PC-3 (cell line): ENCODE results near the gene SPAG4. TPM values are rescaled to one million over a fixed set of nuclear protein-coding genes. Genes with fewer than 3 reads are reported as not detected.

Source experiments
- ATAC-seq: fragments of 200-7000 bp; cut with Tn5 transposase; 2 replicates; pipeline ENCODE4 v1.9.1; 2020; ENCODE audit warnings: mild to moderate bottlenecking, moderate library complexity
- BruUV-seq: library from RNA; stranded (reverse); fragments of 400-500 nt; replicated peaks from 2 replicates; lab custom pipeline; 2021; lab: Mats Ljungman, UMichigan
- CTCF ChIA-PET: fragments of 300-600 bp; sonication (Branson Sonifier 250); formaldehyde crosslinking; loops from one replicate; lab custom pipeline; 2022; ENCODE audit warnings: antibody characterized with exemption; lab: Charles Lee
- POLR2A ChIA-PET: fragments of 300-600 bp; sonication (Branson Sonifier 250); formaldehyde crosslinking; loops from one replicate; lab custom pipeline; 2022; ENCODE audit warnings: antibody characterized with exemption; ENCODE audit not compliant: unreplicated experiment; lab: Charles Lee
- DNase-seq: peaks from one replicate; pipeline ENCODE4 v3.0.0-alpha.2; 2015
- H2AFZ ChIP-seq: fragments of 300-600 bp; sonication (generic); 2 replicates; pipeline ENCODE4 v1.6.0; 2016; ENCODE audit warnings: antibody characterized with exemption, low read length
- H3F3A ChIP-seq: fragments of 300-600 bp; sonication (generic); one replicate; pipeline ENCODE4 v1.6.0; 2017; ENCODE audit warnings: antibody characterized with exemption, low read length, control low read depth, mild to moderate bottlenecking; ENCODE audit not compliant: unreplicated experiment
- H3K27ac ChIP-seq: fragments of 300-600 bp; sonication (generic); 2 replicates; pipeline ENCODE4 v1.5.1; 2016; ENCODE audit warnings: mild to moderate bottlenecking, low read length
- H3K27me3 ChIP-seq: fragments of 300-600 bp; sonication (generic); 2 replicates; pipeline ENCODE4 v1.6.1; 2016; ENCODE audit warnings: low read length, mixed read lengths
- H3K36me3 ChIP-seq: fragments of 300-600 bp; sonication (generic); 2 replicates; pipeline ENCODE4 v1.6.1; 2016; ENCODE audit warnings: low read depth, mixed run types, low read length, mixed read lengths
- H3K4me1 ChIP-seq: fragments of 300-600 bp; sonication (generic); 2 replicates; pipeline ENCODE4 v1.5.1; 2016; ENCODE audit warnings: low read length; ENCODE audit not compliant: insufficient read depth
- H3K4me2 ChIP-seq: fragments of 300-600 bp; sonication (generic); 2 replicates; pipeline ENCODE4 v1.6.0; 2016; ENCODE audit warnings: low read length
- H3K4me3 ChIP-seq: fragments of 300-600 bp; sonication (generic); 2 replicates; pipeline ENCODE4 v1.5.1; 2016; ENCODE audit warnings: mild to moderate bottlenecking, low read length, mixed read lengths
- H3K79me2 ChIP-seq: fragments of 300-600 bp; sonication (generic); 2 replicates; pipeline ENCODE4 v1.6.1; 2017; ENCODE audit warnings: low read length, mixed read lengths
- H3K9ac ChIP-seq: fragments of 300-600 bp; sonication (generic); 2 replicates; pipeline ENCODE4 v1.6.0; 2016; ENCODE audit warnings: mild to moderate bottlenecking, low read length
- H3K9me2 ChIP-seq: fragments of 300-600 bp; sonication (generic); replicated peaks from 2 replicates; pipeline ENCODE4 v1.6.1; 2016; ENCODE audit warnings: mixed run types, low read length, mixed read lengths
- H3K9me3 ChIP-seq: fragments of 300-600 bp; sonication (generic); 2 replicates; pipeline ENCODE4 v1.6.1; 2016; ENCODE audit warnings: low read length, mixed read lengths
- H4K20me1 ChIP-seq: fragments of 300-600 bp; sonication (generic); 2 replicates; pipeline ENCODE4 v1.6.1; 2016; ENCODE audit warnings: low read length, mixed read lengths
- EZH2 ChIP-seq: fragments of 300-600 bp; sonication (generic); IDR thresholded peaks from one replicate; pipeline ENCODE4 v1.6.1; 2017; ENCODE audit warnings: antibody characterized with exemption, mild to moderate bottlenecking, low read length; ENCODE audit not compliant: unreplicated experiment
- EZH2phosphoT487 ChIP-seq: fragments of 300-600 bp; sonication (generic); IDR thresholded peaks from 2 replicates; pipeline ENCODE4 v1.6.1; 2018; ENCODE audit warnings: mild to moderate bottlenecking, antibody characterized with exemption, low read length, borderline replicate concordance
- intact Hi-C: fragments of 100-400 bp; cut with micrococcal nuclease; formaldehyde crosslinking; loops from 2 replicates; pipeline ENCODE4 v1.9.0; 2023
- total RNA-seq: library from RNA; depleted of rRNA; stranded (reverse); fragments of >200 nt; gene quantifications from 2 replicates; pipeline ENCODE4 v1.2.3, GENCODE V29; 2014
- TF ChIP-seq, protein P1 (sequence below): fragments of 300-600 bp; sonication (generic); conservative IDR thresholded peaks from 2 replicates; pipeline ENCODE4 v1.5.1; 2017; ENCODE audit warnings: antibody characterized with exemption, low read depth, mild to moderate bottlenecking, low read length

Gene SPAG4
- total RNA-seq, 1 experiment from 2014 or later: 9.7 TPM

DNA sequence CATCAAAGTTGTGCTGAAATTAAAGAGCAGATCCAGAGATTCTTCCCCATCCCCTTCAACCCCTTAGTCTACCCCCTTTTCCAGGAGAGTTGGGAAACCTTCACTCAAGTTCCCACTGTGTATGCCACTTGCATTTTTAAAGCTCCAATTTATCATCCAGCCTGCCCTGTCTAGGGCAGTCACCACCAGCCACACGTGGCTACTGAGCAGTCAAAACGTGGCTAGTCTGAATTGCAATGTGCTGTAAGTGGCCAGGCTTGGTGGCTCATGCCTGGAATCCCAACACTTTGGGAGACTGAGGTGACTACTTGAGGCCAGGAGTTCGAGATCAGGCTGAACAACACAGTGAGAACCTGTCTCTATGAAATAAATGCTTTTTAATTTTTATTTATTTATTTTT is 38.8 kb upstream of the SPAG4 start:
- H3F3A ChIP-seq: no peaks in the 10 kb centered on the region
- ChIA-PET CTCF (no interaction called here), POLR2A (no interaction called here)
- H3K36me3 ChIP-seq: peaks cover 20% of the 10 kb centered on the region
- no peak overlapping the region for H3K4me2 ChIP-seq
- H3K4me1 ChIP-seq: peaks cover 17% of the 10 kb centered on the region
- no peak overlapping the region for H3K4me3 ChIP-seq
- H3K9me3 ChIP-seq: no peaks in the 10 kb centered on the region
- no peak overlapping the region for H3K9ac ChIP-seq
- H3K79me2 ChIP-seq: no peaks in the 10 kb centered on the region
- no TSS peak for BruUV-seq
- H3K27ac ChIP-seq: peak overlapping the region; percentile 76
- H3K27me3 ChIP-seq: no peaks in the 10 kb centered on the region
- intact Hi-C loops: no loop called here
- ATAC-seq (no peak), DNase-seq (no peak)
- no peaks in the 10 kb centered on the region for H4K20me1 ChIP-seq
- TF ChIP-seq, protein P1, sequence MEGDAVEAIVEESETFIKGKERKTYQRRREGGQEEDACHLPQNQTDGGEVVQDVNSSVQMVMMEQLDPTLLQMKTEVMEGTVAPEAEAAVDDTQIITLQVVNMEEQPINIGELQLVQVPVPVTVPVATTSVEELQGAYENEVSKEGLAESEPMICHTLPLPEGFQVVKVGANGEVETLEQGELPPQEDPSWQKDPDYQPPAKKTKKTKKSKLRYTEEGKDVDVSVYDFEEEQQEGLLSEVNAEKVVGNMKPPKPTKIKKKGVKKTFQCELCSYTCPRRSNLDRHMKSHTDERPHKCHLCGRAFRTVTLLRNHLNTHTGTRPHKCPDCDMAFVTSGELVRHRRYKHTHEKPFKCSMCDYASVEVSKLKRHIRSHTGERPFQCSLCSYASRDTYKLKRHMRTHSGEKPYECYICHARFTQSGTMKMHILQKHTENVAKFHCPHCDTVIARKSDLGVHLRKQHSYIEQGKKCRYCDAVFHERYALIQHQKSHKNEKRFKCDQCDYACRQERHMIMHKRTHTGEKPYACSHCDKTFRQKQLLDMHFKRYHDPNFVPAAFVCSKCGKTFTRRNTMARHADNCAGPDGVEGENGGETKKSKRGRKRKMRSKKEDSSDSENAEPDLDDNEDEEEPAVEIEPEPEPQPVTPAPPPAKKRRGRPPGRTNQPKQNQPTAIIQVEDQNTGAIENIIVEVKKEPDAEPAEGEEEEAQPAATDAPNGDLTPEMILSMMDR: no peak
- TF ChIP-seq EZH2: no peak
- no peak for TF ChIP-seq EZH2phosphoT487
- H2AFZ ChIP-seq: no peak overlapping the region
- H3K9me2 ChIP-seq: no peaks in the 10 kb centered on the region

- Histone ChIP-seq H4K20me1 (no peaks in the 10 kb centered on the region), H3F3A (no peaks in the 10 kb centered on the region), H3K4me2 (no peak overlapping the region), H3K9ac (no peak overlapping the region), H3K27me3 (no peaks in the 10 kb centered on the region), H3K9me3 (no peaks in the 10 kb centered on the region), H3K79me2 (no peaks in the 10 kb centered on the region), H3K9me2 (no peaks in the 10 kb centered on the region), H3K4me1 (peaks cover 17% of the 10 kb centered on the region), H3K27ac (no peak overlapping the region), H3K36me3 (peaks cover 14% of the 10 kb centered on the region), H3K4me3 (no peak overlapping the region), H2AFZ (no peak overlapping the region)
- POLR2A ChIA-PET: no interaction called here
- no peak for TF ChIP-seq EZH2
- TF ChIP-seq, protein P1: no peak
- TF ChIP-seq EZH2phosphoT487: no peak
- intact Hi-C loops: no loop called here
- no TSS peak for BruUV-seq
- CTCF ChIA-PET: no interaction called here
- ATAC-seq (no peak), DNase-seq (peak; percentile 20)
Measured at GRCh38 chr20:35578469-35578868, 37.2 kb upstream of the SPAG4 start.

- intact Hi-C loops: no loop called here
- H3K79me2 ChIP-seq: no peaks in the 10 kb centered on the region
- H3K36me3 ChIP-seq: peaks cover 10% of the 10 kb centered on the region
- H3F3A ChIP-seq: no peaks in the 10 kb centered on the region
- no peak overlapping the region for H3K4me2 ChIP-seq
- no peak overlapping the region for H3K4me3 ChIP-seq
- ChIA-PET CTCF (no interaction called here), POLR2A (interaction anchor here (0.6 kb wide), 1 partner anchor 322 kb away, joined by 4 read pairs; no protein-coding TSS in a partner anchor)
- no peak overlapping the region for H2AFZ ChIP-seq
- H3K9me2 ChIP-seq: no peaks in the 10 kb centered on the region
- no TSS peak for BruUV-seq
- DNase-seq: no peak
- H4K20me1 ChIP-seq: no peaks in the 10 kb centered on the region
- no peak overlapping the region for H3K27ac ChIP-seq
- ATAC-seq: no peak
- peaks cover 17% of the 10 kb centered on the region for H3K4me1 ChIP-seq
- H3K9me3 ChIP-seq: no peaks in the 10 kb centered on the region
- no peak overlapping the region for H3K9ac ChIP-seq
- no peak for TF ChIP-seq EZH2
- TF ChIP-seq, protein P1: no peak
- no peak for TF ChIP-seq EZH2phosphoT487
- no peaks in the 10 kb centered on the region for H3K27me3 ChIP-seq
Measured at GRCh38 chr20:35579196-35579595, 36.4 kb upstream of the SPAG4 start.
